Hematopoietic multipotent progenitor cell treated with erythropoietin and hydrocortisone succinate and interleukin-3 and kit ligand, for 6 days (in vitro differentiated cells): Measurements from ENCODE around the gene WASF1.
"Not testable (repeated sequence)": the region's sequence is repeated elsewhere in the genome, so short reads cannot be mapped to it uniquely, and the experiment has no call there.

ENCODE experiments used
- DNase-seq: peaks from one replicate; pipeline ENCODE4 v3.0.0-alpha.2; 2015

The WASF1 gene

GRCh38 chr6:110085285-110085684 is 94.2 kb downstream of the WASF1 start:
- DNase-seq, result no peak

- DNase-seq, result no peak
Measured at GRCh38 chr6:110083875-110084585, 95.4 kb downstream of the WASF1 start.

GRCh38 chr6:110075406-110075805 is 104.1 kb downstream of the WASF1 start:
- DNase-seq, result no peak

GRCh38 chr6:110073474-110073873 is 106.0 kb downstream of the WASF1 start:
- DNase-seq, result not testable (repeated sequence)

GRCh38 chr6:110068592-110068967 is 110.9 kb downstream of the WASF1 start:
- no peak for DNase-seq

GRCh38 chr6:110067837-110068591 is 111.5 kb downstream of the WASF1 start:
- DNase-seq, result no peak

- DNase-seq, result no peak
Measured at GRCh38 chr6:110064744-110065524, 114.5 kb downstream of the WASF1 start.

- DNase-seq, result peak; percentile 7
Measured at GRCh38 chr6:110063594-110064263, 115.7 kb downstream of the WASF1 start.

- no peak for DNase-seq
Measured at GRCh38 chr6:110055387-110055735, 124.1 kb downstream of the WASF1 start.

GRCh38 chr6:110054664-110055386 is 124.6 kb downstream of the WASF1 start:
- no peak for DNase-seq

- DNase-seq, result peak; percentile 74
Measured at GRCh38 chr6:110053395-110054240, 125.9 kb downstream of the WASF1 start.

- no peak for DNase-seq
Measured at GRCh38 chr6:110050440-110050813, 129.0 kb downstream of the WASF1 start.
